ENCODE results near the gene CEP20. TPM values are rescaled to one million over a fixed set of nuclear protein-coding genes. Genes with fewer than 3 reads are reported as not detected.

Gene CEP20
- polyA plus RNA-seq, 1 of the 3 experiments (the other 2 are of a cell fraction) = 14.8 TPM

DNA sequence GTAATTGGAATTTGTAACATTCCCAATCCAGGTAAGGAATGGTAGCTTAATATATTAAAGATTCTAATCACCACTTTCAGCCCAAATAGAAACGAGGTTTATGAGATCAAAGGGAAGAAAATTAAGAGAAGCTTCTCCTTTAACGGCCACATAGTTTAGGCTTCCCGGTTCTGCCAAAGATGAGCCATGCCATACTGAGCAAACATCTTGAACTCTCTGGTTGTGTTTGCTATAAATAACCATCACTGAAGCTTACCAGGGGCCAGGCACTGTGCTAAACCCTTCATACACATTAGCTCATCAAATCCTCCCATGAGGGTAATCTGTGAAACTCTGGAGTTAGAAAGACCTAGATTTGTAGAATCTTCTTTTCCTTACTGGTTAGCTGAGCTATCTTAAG is 34.3 kb downstream of the CEP20 start:
- H3K9me2 ChIP-seq = no peaks in the 10 kb centered on the region
- WGBS (ENCODE audit: low lambda C conversion rate) = 47% methylated on average over 3 of the region's 3 CpGs
- H3K36me3 ChIP-seq (replicated peaks in 1 of 2; ENCODE audit: control insufficient read depth in 1 of 2, insufficient read depth in 2 of 2, low read length in 1 of 2) = no peaks in the 10 kb centered on the region
- peaks cover 0 to 3% of the 10 kb centered on the region in 2 experiments; a peak in 1 of 4 replicates for H3K4me1 ChIP-seq (ENCODE audit: control insufficient read depth in 1 of 2, insufficient read depth in 2 of 2, low read depth in 1 of 2, low read length in 1 of 2)
- no peaks in the 10 kb centered on the region for H3K9me3 ChIP-seq
- no peak overlapping the region for H2AFZ ChIP-seq (ENCODE audit: low read depth)
- H4K20me1 ChIP-seq (ENCODE audit: insufficient read depth) = no peaks in the 10 kb centered on the region
- no peaks in the 10 kb centered on the region for H3K79me2 ChIP-seq (ENCODE audit: insufficient read depth)
- H3K27me3 ChIP-seq (ENCODE audit: insufficient read depth) = peaks cover 46% of the 10 kb centered on the region
- POLR2A ChIA-PET = no interaction called here
- DNase-seq = no peak
- no peak overlapping the region for H3K4me2 ChIP-seq
- H3K9ac ChIP-seq = no peak overlapping the region
- no peak for TF ChIP-seq EZH2phosphoT487 (IDR thresholded peaks at IDR 0.05; ENCODE audit: borderline replicate concordance, low read depth)
- no peak for TF ChIP-seq RXRA (IDR thresholded peaks at IDR 0.05; ENCODE audit: borderline replicate concordance, low read depth)
- no peak for TF ChIP-seq RAD21 (IDR thresholded peaks at IDR 0.05; ENCODE audit: low read length)
- TF ChIP-seq EP300 (IDR thresholded peaks at IDR 0.05; ENCODE audit: borderline replicate concordance in 1 of 2, low read depth in 1 of 2, low read length in 1 of 2) = no peak
- no peak for TF ChIP-seq MXI1 (IDR thresholded peaks at IDR 0.05; ENCODE audit: low read depth, low read length)
- TF ChIP-seq NFIC (IDR thresholded peaks at IDR 0.05; ENCODE audit: borderline replicate concordance) = no peak
- no peak for TF ChIP-seq RCOR1 (IDR thresholded peaks at IDR 0.05; ENCODE audit: low read length)
- TF ChIP-seq, protein P1, sequence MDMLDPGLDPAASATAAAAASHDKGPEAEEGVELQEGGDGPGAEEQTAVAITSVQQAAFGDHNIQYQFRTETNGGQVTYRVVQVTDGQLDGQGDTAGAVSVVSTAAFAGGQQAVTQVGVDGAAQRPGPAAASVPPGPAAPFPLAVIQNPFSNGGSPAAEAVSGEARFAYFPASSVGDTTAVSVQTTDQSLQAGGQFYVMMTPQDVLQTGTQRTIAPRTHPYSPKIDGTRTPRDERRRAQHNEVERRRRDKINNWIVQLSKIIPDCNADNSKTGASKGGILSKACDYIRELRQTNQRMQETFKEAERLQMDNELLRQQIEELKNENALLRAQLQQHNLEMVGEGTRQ (IDR thresholded peaks at IDR 0.05; ENCODE audit: borderline replicate concordance, low read depth, low read length) = no peak
- no peak for TF ChIP-seq POLR2AphosphoS5 (IDR thresholded peaks at IDR 0.05; ENCODE audit: low read depth, low read length)
- no peak for TF ChIP-seq GATA2 (CRISPR knock-in tag; IDR thresholded peaks at IDR 0.05)
- TF ChIP-seq, protein P2, sequence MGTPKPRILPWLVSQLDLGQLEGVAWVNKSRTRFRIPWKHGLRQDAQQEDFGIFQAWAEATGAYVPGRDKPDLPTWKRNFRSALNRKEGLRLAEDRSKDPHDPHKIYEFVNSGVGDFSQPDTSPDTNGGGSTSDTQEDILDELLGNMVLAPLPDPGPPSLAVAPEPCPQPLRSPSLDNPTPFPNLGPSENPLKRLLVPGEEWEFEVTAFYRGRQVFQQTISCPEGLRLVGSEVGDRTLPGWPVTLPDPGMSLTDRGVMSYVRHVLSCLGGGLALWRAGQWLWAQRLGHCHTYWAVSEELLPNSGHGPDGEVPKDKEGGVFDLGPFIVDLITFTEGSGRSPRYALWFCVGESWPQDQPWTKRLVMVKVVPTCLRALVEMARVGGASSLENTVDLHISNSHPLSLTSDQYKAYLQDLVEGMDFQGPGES (IDR thresholded peaks at IDR 0.05; ENCODE audit: low read depth, low read length) = no peak
- no peak for TF ChIP-seq FOXJ3 (CRISPR knock-in tag; IDR thresholded peaks at IDR 0.05)
- TF ChIP-seq CHD2 (IDR thresholded peaks at IDR 0.05; ENCODE audit: low read length, partially characterized antibody) = no peak
- no peak for TF ChIP-seq JUND (IDR thresholded peaks at IDR 0.05)
- no peak for TF ChIP-seq TAF1 (IDR thresholded peaks at IDR 0.05; ENCODE audit: borderline replicate concordance, low read depth, low read length)
- TF ChIP-seq SIN3A (IDR thresholded peaks at IDR 0.05; ENCODE audit: borderline replicate concordance, low read depth, low read length) = no peak
- TF ChIP-seq, protein P3, sequence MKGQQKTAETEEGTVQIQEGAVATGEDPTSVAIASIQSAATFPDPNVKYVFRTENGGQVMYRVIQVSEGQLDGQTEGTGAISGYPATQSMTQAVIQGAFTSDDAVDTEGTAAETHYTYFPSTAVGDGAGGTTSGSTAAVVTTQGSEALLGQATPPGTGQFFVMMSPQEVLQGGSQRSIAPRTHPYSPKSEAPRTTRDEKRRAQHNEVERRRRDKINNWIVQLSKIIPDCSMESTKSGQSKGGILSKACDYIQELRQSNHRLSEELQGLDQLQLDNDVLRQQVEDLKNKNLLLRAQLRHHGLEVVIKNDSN (IDR thresholded peaks at IDR 0.05; ENCODE audit: borderline replicate concordance, low read depth) = no peak
- TF ChIP-seq RFX5 (IDR thresholded peaks at IDR 0.05; ENCODE audit: low read length) = no peak
- no peak for TF ChIP-seq ELF1 (IDR thresholded peaks at IDR 0.05)
- H3F3A ChIP-seq (replicated peaks; ENCODE audit: insufficient read depth) = no peaks in the 10 kb centered on the region
- CTCF ChIA-PET = interaction anchor here (0.6 to 1.1 kb wide), 3 partner anchors 32 to 340 kb away, joined by 3 to 4 read pairs (median 4); no protein-coding TSS in a partner anchor
- no peak overlapping the region for H3K27ac ChIP-seq (ENCODE audit: low read depth in 2 of 2, low read length in 1 of 2)
- H3K4me3 ChIP-seq (ENCODE audit: low read depth in 2 of 2, low read length in 1 of 2) = no peak overlapping the region
